Stomach smooth muscle (tissue), 2 donors: Measurements from ENCODE around the gene SACM1L.

Experiments
- H3K27ac ChIP-seq: one replicate; pipeline ENCODE4 v1.7.0; 2013; ENCODE audit warnings: mild to moderate bottlenecking, low read length, inconsistent platforms
- H3K27me3 ChIP-seq, 2 donors: one replicate each; pipeline ENCODE4 v1.7.0; 2013; ENCODE audit warnings: low read length in 2 of 2; ENCODE audit not compliant: insufficient read depth in 2 of 2, control insufficient read depth in 1 of 2
- H3K36me3 ChIP-seq, 2 donors: one replicate each; pipeline ENCODE4 v1.7.0; 2013; ENCODE audit warnings: low read length in 2 of 2; ENCODE audit not compliant: control insufficient read depth in 2 of 2, insufficient read depth in 2 of 2
- H3K4me1 ChIP-seq: one replicate; pipeline ENCODE4 v1.7.0; 2013; ENCODE audit warnings: low read length; ENCODE audit not compliant: control insufficient read depth, insufficient read depth
- H3K4me3 ChIP-seq, 2 donors: one replicate each; pipeline ENCODE4 v1.7.0; 2013; ENCODE audit warnings: low read length in 2 of 2
- H3K9ac ChIP-seq, 2 donors: one replicate each; pipeline ENCODE4 v1.7.0; 2013; ENCODE audit warnings: low read length in 2 of 2, mild to moderate bottlenecking in 1 of 2
- H3K9me3 ChIP-seq, 2 donors: one replicate each; pipeline ENCODE4 v1.7.0; 2013; ENCODE audit warnings: low read length in 2 of 2; ENCODE audit not compliant: control insufficient read depth in 2 of 2
- donor health status: healthy.
- donor health status: Pancreatic carcinoma.

The SACM1L gene

DNA sequence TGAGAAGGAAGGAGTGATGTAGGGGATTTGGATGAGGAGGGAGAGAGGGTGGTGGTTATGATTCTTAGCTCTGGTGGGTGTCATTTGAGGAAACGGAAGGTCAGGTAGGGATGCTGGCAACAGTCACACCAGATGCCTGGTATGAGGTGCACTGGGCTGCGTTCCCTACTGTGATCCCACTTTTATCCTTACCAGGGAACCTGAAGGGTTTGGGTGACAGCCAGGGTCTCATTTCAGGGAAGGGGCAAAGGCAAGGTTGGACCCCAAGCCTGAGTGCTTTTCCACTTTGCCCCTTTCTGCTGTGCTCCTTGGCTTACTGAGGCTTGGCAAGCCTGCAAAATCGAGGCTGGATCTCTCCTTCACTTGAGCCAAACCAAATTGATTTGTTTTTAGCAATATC lies 36.0 kb upstream of the SACM1L start:
- H3K9me3 ChIP-seq: no peaks in the 10 kb centered on the region
- no peak overlapping the region for H3K9ac ChIP-seq
- H3K4me1 ChIP-seq: peaks cover 18% of the 10 kb centered on the region
- H3K27ac ChIP-seq: peak overlapping the region; percentile 24
- no peaks in the 10 kb centered on the region for H3K36me3 ChIP-seq
- H3K4me3 ChIP-seq: peak overlapping the region in 1 of 2 donors; percentile 22
- H3K27me3 ChIP-seq: no peaks in the 10 kb centered on the region

DNA sequence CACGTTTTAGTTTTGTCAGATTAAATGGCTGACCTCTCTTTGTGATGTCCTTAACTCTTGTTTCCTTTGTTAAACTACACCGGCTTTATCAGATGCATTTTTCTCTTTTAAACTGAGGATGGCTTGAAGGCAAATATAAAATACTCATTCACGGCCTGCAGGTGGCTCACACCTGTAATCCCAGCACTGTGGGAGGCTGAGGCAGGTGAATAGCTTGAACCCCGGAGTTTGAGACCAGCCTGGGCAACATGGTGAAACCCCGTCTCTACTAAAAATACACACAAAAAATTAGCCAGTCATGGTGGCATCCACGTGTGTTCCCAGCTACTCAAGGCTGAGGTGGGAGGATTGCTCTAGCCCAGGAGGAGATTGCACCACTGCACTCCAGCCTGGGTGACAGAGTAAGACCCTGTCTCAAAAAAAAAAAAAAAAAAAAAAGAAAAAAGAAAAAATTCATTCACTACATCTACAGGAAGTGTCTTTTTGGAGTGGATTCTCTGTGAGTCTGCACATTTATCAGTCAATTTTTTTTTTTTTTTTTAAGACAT lies 34.7 kb upstream of the SACM1L start:
- no peak overlapping the region for H3K9ac ChIP-seq
- no peak overlapping the region for H3K27ac ChIP-seq
- H3K4me3 ChIP-seq: no peak overlapping the region
- peaks cover 18% of the 10 kb centered on the region for H3K4me1 ChIP-seq
- H3K36me3 ChIP-seq: no peaks in the 10 kb centered on the region
- H3K27me3 ChIP-seq: no peaks in the 10 kb centered on the region
- no peaks in the 10 kb centered on the region for H3K9me3 ChIP-seq

DNA sequence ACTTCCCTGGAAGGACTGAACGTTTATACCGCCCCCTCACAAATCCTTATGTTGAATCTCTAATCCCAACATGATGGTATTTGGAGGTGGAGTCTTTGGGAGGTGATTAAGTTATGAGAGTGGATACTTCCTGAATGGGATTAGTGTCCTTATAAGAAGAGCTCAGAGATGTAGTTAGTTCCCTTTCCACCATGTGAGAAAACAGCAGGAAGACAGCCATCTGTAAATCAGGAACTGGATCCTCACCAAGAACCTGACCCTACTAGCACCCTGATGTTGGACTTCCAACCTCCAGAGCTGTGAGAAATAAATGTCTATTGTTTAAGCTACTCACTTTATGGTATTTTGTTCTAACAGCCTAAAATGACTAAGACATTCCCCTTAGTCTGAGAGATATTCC lies 33.3 kb upstream of the SACM1L start:
- Histone ChIP-seq H3K27me3 (no peaks in the 10 kb centered on the region), H3K4me1 (peaks cover 20% of the 10 kb centered on the region), H3K36me3 (no peaks in the 10 kb centered on the region), H3K27ac (no peak overlapping the region), H3K4me3 (no peak overlapping the region), H3K9me3 (no peaks in the 10 kb centered on the region), H3K9ac (no peak overlapping the region)

DNA sequence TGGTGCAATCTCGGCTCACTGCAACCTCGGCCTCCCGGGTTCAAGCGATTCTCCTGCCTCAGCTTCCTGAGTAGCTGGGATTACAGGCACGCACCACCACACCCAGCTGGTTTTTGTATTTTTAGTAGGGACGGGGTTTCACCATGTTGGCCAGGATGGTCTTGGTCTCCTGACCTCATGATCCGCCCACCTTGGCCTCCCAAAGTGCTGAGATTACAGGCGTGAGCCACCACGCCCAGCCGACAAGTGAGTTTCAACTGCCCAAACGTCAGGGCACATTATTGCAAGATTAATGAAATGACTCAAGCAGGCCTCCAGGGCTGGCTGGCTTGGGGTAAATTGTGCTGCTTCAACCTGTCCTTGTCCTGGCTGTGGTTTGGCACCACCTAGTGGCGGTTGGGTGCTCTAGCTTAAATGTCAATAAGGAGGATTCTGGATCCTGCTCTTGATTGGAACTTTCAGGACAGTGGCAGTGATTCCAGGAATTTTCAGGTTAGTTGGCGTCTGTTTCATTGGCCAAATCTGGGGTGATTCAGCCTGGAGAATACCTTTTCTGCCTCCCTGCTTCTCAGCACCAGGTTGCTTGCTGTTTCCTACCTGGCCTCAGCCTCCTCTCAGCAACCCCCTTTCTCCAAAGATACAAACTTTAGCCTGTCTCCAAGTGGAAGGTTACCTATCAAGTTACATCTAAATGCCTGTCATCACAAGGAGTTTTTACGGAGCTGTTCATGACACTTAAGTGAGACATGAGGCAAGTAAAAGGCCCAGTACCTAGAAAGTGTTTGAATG lies 32.4 kb upstream of the SACM1L start:
- no peaks in the 10 kb centered on the region for H3K9me3 ChIP-seq
- no peak overlapping the region for H3K4me3 ChIP-seq
- H3K36me3 ChIP-seq: no peaks in the 10 kb centered on the region
- H3K27me3 ChIP-seq: no peaks in the 10 kb centered on the region
- H3K27ac ChIP-seq: no peak overlapping the region
- peaks cover 20% of the 10 kb centered on the region for H3K4me1 ChIP-seq
- H3K9ac ChIP-seq: no peak overlapping the region

DNA sequence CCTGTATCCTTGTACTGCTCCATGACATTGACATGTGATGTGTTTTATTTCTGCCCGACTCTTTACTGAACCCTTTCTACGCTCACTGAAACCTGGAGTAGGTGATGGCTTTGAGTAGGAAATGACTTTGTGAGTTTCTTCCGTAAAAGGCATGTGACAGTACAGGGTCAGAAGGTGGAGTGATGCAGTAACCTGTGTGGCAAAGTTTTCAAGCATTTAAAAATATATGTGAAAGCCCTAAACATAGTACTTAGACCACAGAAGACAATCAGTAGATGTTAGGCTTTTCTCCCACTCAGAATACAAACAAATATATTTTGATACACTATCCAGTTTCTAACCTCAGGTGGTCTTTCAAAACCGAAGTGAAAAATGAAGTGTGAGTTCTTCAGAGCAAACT lies 31.3 kb upstream of the SACM1L start:
- no peak overlapping the region for H3K4me3 ChIP-seq
- no peaks in the 10 kb centered on the region for H3K27me3 ChIP-seq
- no peak overlapping the region for H3K27ac ChIP-seq
- H3K9ac ChIP-seq: no peak overlapping the region
- no peaks in the 10 kb centered on the region for H3K9me3 ChIP-seq
- H3K4me1 ChIP-seq: peaks cover 15% of the 10 kb centered on the region
- no peaks in the 10 kb centered on the region for H3K36me3 ChIP-seq

DNA sequence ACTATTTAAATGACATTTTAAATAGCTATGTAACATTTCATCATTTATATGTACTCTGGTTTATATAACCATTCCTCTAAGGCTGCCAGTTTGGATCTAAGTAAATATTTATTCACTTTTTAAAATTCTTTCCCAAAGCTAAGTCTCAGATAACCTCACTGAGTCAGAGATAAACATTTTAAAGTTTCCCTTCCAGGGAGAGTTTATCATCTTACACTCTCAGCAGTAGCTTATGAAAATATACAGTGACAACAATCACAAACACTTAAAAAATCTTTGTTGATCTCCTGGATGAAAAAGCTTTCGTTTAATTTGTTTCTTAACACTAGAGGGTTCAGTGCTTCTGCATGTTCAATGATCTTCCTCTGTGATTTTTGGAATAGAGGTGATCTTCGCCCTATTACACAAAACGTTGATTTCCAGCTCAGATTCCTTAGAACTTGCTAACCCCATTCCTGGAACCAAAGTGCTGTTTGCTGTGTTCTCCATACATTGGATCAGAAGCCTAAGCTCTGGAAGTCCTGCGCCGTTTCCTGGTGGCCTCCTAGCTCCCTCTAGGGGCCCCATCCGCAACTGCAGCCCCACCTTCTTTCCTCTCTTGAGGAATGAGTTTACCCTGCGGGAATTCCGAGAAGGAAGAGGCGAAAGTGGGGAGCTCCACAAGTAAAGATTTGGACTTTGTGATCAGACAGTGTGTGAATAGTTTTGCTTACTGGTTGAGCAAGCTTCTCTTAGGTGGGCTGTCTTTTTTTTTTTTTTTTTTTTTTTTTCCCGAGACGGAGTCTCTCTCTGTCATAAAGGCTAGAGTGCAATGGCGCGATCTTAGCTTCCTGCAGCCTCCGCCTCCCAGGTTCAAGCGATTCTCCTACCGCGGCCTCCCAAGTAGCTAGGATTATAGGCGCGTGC lies 29.3 kb upstream of the SACM1L start:
- no peak overlapping the region for H3K4me3 ChIP-seq
- no peak overlapping the region for H3K9ac ChIP-seq
- H3K27ac ChIP-seq: no peak overlapping the region

DNA sequence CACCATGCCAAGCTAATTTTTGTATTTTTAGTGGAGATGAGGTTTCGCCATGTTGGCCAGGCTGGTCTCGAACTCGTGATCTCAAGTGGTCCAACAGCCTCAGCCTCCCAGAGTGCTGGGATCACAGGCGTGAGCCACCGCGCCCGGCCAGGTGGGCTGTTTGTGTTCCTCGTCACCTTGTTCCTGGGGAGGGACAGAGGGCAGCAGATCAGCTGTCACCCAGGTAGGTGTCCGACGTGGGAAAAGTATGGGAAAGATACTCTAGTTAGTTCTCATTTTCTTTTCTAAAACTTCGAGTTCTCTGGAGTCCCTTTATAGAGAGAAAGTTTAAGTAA lies 28.7 kb upstream of the SACM1L start:
- Histone ChIP-seq H3K36me3 (no peaks in the 10 kb centered on the region), H3K4me1 (peaks cover 19% of the 10 kb centered on the region), H3K27me3 (no peaks in the 10 kb centered on the region), H3K4me3 (no peak overlapping the region), H3K27ac (no peak overlapping the region), H3K9me3 (no peaks in the 10 kb centered on the region), H3K9ac (no peak overlapping the region)

More for the DNA sequence above, 29.3 kb upstream of the SACM1L start:
- no peaks in the 10 kb centered on the region for H3K9me3 ChIP-seq
- peaks cover 13% of the 10 kb centered on the region for H3K4me1 ChIP-seq
- no peaks in the 10 kb centered on the region for H3K27me3 ChIP-seq
- H3K36me3 ChIP-seq: no peaks in the 10 kb centered on the region

DNA sequence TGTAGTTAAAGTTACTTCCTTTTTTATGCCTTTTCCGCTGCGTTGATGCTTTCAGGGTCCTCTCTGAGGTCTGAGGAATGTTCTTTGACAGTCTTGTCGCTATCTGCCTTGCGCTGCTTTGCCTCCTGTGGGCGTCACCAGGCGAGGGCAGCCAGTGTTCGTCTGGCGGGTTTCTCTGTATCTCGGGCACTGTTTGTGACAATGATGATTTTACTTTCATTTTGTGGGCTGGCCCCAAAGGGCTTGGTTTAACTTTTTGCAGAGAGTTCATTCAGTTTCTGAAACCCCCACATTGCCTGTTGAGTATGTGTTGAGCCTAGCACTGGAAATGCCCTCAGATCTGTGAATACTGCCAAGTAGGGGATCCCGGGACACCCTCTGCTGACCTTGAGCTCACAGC lies 24.6 kb upstream of the SACM1L start:
- peak overlapping the region in 1 of 2 donors; percentile 13 for H3K9ac ChIP-seq

DNA sequence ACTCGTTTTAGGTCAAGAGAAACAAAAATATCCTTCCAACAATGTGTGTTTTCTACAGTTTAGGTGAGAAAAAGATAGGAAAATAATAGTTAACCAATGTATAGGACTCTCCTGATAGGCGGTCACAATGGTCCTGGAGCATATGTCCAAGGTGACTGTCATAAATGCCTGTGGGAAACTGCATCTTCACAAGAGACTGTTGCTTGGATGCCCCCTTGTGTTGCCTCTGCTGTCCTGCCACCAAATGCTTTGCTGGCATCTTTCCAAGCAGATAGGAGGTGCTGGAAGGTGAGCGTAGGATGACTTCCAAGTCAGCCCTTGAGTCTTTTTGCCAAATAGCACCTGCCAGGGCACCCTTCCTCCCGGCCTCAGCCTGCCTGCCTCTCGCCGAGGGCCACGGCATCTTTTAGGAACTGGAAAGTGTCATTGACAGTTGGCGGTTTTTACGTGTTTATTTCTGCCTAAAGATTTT lies 24.1 kb upstream of the SACM1L start:
- Histone ChIP-seq H3K9me3 (no peaks in the 10 kb centered on the region), H3K9ac (no peak overlapping the region), H3K27ac (no peak overlapping the region), H3K27me3 (no peaks in the 10 kb centered on the region), H3K36me3 (peaks cover 7 to 8% of the 10 kb centered on the region in 2 donors), H3K4me1 (peaks cover 38% of the 10 kb centered on the region), H3K4me3 (peak overlapping the region in 1 of 2 donors; percentile 26)

More for the DNA sequence above, 24.6 kb upstream of the SACM1L start:
- H3K4me1 ChIP-seq: peaks cover 38% of the 10 kb centered on the region
- H3K36me3 ChIP-seq: peaks cover 2 to 8% of the 10 kb centered on the region in 2 donors
- H3K27me3 ChIP-seq: no peaks in the 10 kb centered on the region
- H3K9me3 ChIP-seq: no peaks in the 10 kb centered on the region
- H3K4me3 ChIP-seq: peak overlapping the region; percentile 26 to 54
- no peak overlapping the region for H3K27ac ChIP-seq

DNA sequence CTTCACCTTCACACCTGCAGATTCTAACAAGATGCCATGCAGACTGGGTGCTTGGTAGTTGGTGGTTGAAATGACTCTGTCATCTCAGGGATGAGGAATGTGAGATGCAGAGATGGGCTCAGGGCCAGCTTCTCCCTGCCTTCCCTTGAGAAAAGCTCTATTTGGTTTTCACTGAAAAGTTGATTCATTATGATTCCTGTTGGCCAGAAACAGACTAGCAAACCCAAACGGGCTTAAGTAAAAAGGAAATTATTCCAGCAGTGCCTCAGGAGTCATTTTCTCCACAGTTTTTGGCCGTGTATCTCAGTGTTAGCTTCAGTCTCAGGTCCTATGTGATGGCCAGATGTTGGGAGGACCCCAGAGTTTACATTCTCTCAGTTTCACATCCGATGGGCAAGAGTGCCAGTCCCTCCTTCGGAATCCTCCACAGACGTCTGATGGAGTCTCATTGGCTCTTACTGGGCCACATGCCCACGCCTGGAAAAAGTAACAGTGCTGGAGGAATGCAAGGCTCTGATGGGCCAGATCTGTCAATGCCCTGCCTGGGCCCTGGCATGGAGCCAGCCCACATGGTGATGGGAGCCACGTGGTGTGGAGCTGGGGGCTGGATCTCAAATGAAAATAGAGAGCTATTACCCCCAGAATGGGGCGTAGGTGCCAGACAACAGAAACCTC lies 22.3 kb upstream of the SACM1L start:
- H3K9ac ChIP-seq: no peak overlapping the region
- H3K9me3 ChIP-seq: no peaks in the 10 kb centered on the region
- peaks cover 8 to 19% of the 10 kb centered on the region in 2 donors for H3K36me3 ChIP-seq
- no peaks in the 10 kb centered on the region for H3K27me3 ChIP-seq
- no peak overlapping the region for H3K27ac ChIP-seq
- peak overlapping the region in 1 of 2 donors; percentile 29 for H3K4me3 ChIP-seq
- peaks cover 42% of the 10 kb centered on the region for H3K4me1 ChIP-seq
